Testis (tissue), 3 donors: ENCODE measurements around the gene CATSPERE. TPM values are rescaled to one million over a fixed set of nuclear protein-coding genes. Genes with fewer than 3 reads are reported as not detected.
"Not testable (repeated sequence)": the region's sequence is repeated elsewhere in the genome, so short reads cannot be mapped to it uniquely, and the experiment has no call there.

Experiments used
- DNase-seq: peaks from one replicate; pipeline ENCODE4 v3.0.0-alpha.2; 2019
- H3K27ac ChIP-seq, 2 donors: fragments of 200-600 bp; sonication (generic); one replicate each; pipeline ENCODE4 v1.5.1; 2019
- H3K27me3 ChIP-seq: fragments of 200-600 bp; sonication (generic); one replicate; pipeline ENCODE4 v1.5.1; 2019
- H3K36me3 ChIP-seq: fragments of 200-600 bp; sonication (generic); one replicate; pipeline ENCODE4 v1.5.1; 2017; ENCODE audit warnings: low read depth; ENCODE audit errors: missing control alignments
- H3K4me1 ChIP-seq: fragments of 200-600 bp; sonication (generic); one replicate; pipeline ENCODE4 v1.5.1; 2019
- H3K4me3 ChIP-seq, 2 donors: fragments of 200-600 bp; sonication (generic); one replicate each; pipeline ENCODE4 v1.5.1; 2017 to 2019
- H3K9me3 ChIP-seq: fragments of 200-600 bp; sonication (generic); one replicate; pipeline ENCODE4 v1.5.1; 2017
- POLR2A ChIP-seq: fragments of 450-650 bp; IDR thresholded peaks from one replicate; pipeline ENCODE4 v1.6.1; 2017; ENCODE audit warnings: antibody characterized with exemption, mild to moderate bottlenecking, moderate library complexity
- WGBS, 2 donors: methylation state at CpG; one replicate each; pipeline ENCODE4 v1.1.5; 2018; 5-methylcytosine and 5-hydroxymethylcytosine counted together
- intact Hi-C: fragments of 100-400 bp; cut with DNase I; formaldehyde crosslinking; loops from one replicate; pipeline ENCODE4 v1.15.1; 2023; ENCODE audit warnings: low total_unique reads
- polyA plus RNA-seq: library from polyadenylated mRNA; stranded (reverse); fragments of 350-450 nt; fragmentation: Illumina TruSeq; extraction: RNeasy Lipid Tissue Mini Kit (QIAGEN cat#74804); gene quantifications from one replicate; pipeline ENCODE4 v1.2.3, GENCODE V29; 2014; ENCODE audit warnings: low read depth, low replicate concordance; ENCODE audit not compliant: insufficient read depth
- total RNA-seq, 2 donors: library from RNA; depleted of rRNA; stranded (reverse); fragments of >200 nt; gene quantifications; one replicate each; pipeline ENCODE4 v1.2.3, GENCODE V29; 2016
- TF ChIP-seq, protein P1 (sequence below), 3 experiments: fragments of 450-650 bp in 2 of 3; fragments of 200-600 bp in 1 of 3; sonication (generic) in 1 of 3; IDR thresholded peaks; one replicate each; pipeline ENCODE4 v1.5.1; 2016 to 2019; ENCODE audit warnings: antibody characterized with exemption in 3 of 3, mild to moderate bottlenecking in 2 of 3, moderate library complexity in 1 of 3

CATSPERE gene
- total and polyA plus RNA-seq, 3 donors from 2014 or later, result 10.4 to 46.0 (median 15.7) TPM

DNA sequence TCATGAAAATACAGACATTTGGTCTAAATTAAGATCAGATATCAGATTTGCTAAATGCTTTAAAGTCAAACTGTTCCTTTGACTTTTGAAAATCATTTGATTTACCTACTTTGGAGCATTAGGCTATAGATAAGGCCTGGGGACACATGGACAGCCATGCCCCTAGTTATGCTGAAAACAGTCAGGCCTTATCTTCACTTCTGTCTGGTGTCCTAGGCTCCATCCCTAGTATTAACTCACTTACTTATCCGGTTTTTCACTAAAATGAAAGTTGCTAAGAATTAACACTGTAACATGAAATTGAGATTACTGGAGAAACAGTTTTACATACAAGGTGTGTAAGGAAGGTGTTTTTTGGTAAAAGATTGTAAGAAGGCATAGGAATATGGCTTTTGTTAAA is 4.5 kb upstream of the CATSPERE start:
- no peaks in the 10 kb centered on the region for H3K27me3 ChIP-seq
- WGBS, 2 donors, result 89 to 93% methylated on average over 1 of the region's 1 CpG
- H3K36me3 ChIP-seq, result no peaks in the 10 kb centered on the region
- no peak overlapping the region for H3K27ac ChIP-seq
- no peak for DNase-seq
- TF ChIP-seq POLR2A, result no peak
- TF ChIP-seq, protein P1, sequence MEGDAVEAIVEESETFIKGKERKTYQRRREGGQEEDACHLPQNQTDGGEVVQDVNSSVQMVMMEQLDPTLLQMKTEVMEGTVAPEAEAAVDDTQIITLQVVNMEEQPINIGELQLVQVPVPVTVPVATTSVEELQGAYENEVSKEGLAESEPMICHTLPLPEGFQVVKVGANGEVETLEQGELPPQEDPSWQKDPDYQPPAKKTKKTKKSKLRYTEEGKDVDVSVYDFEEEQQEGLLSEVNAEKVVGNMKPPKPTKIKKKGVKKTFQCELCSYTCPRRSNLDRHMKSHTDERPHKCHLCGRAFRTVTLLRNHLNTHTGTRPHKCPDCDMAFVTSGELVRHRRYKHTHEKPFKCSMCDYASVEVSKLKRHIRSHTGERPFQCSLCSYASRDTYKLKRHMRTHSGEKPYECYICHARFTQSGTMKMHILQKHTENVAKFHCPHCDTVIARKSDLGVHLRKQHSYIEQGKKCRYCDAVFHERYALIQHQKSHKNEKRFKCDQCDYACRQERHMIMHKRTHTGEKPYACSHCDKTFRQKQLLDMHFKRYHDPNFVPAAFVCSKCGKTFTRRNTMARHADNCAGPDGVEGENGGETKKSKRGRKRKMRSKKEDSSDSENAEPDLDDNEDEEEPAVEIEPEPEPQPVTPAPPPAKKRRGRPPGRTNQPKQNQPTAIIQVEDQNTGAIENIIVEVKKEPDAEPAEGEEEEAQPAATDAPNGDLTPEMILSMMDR (IDR thresholded peaks at IDR 0.05), result no peak
- H3K4me1 ChIP-seq, result peaks cover 4% of the 10 kb centered on the region
- H3K4me3 ChIP-seq, result no peak overlapping the region
- intact Hi-C loops, result no loop called here
- H3K9me3 ChIP-seq, result no peaks in the 10 kb centered on the region

DNA sequence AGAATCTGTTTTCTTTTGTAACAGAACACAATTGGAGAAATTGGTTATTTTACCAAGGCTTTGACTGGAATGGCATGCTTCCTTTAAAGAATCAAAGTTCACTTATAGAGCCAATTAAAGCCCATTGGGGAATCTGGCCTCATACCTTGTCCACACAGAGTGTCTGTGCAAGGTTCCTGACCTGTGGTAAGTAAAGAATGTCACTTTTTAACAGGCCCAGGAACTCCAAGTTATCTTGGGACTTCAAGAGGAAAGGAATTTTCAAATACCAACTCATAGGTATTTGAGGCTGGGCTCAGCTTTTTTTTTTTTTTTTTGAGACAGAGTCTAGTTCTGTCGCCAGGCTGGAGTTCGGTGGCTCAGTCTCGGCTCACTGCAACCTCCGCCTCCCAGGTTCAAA is 2.3 kb upstream of the CATSPERE start:
- no peak for DNase-seq
- no peaks in the 10 kb centered on the region for H3K9me3 ChIP-seq
- WGBS, 2 donors, result 89 to 98% methylated on average over 4 of the region's 4 CpGs
- H3K4me3 ChIP-seq, result no peak overlapping the region
- TF ChIP-seq, protein P1 (IDR thresholded peaks at IDR 0.05), result no peak
- no peak for TF ChIP-seq POLR2A
- peaks cover 4% of the 10 kb centered on the region for H3K4me1 ChIP-seq
- no peaks in the 10 kb centered on the region for H3K27me3 ChIP-seq
- no peak overlapping the region for H3K27ac ChIP-seq
- H3K36me3 ChIP-seq, result no peaks in the 10 kb centered on the region
- intact Hi-C loops, result no loop called here

DNA sequence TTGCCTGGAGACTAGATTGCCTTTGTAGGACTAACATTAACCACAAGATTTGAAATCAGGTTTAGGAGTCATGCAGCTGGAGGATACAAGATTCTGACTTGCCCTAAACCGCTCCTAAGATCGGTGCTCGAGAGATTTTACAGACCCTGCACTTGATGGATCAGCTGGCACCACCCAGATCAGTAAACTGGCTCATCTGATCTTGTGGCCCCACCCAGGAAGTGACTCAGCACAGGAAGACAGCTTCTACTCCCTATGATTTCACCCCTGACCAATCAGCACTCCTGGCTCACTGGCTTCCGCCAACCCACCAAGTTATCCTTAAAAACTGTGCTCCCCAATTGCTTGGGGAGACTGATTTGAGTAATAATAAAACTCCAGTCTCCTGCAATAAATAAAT is 876 bp upstream of the CATSPERE start:
- 68 to 81% methylated on average over 3 to 4 of the region's 4 CpGs for WGBS, 2 donors
- peak; percentile 45 for DNase-seq
- intact Hi-C loops, result no loop called here
- Histone ChIP-seq H3K27me3 (no peaks in the 10 kb centered on the region), H3K9me3 (no peaks in the 10 kb centered on the region), H3K4me3 (peak overlapping the region; percentile 62 to 72), H3K36me3 (no peaks in the 10 kb centered on the region), H3K27ac (peak overlapping the region in 1 of 2 donors; percentile 88), H3K4me1 (peaks cover 4% of the 10 kb centered on the region)
- no peak for TF ChIP-seq POLR2A
- TF ChIP-seq, protein P1 (IDR thresholded peaks at IDR 0.05), result no peak

DNA sequence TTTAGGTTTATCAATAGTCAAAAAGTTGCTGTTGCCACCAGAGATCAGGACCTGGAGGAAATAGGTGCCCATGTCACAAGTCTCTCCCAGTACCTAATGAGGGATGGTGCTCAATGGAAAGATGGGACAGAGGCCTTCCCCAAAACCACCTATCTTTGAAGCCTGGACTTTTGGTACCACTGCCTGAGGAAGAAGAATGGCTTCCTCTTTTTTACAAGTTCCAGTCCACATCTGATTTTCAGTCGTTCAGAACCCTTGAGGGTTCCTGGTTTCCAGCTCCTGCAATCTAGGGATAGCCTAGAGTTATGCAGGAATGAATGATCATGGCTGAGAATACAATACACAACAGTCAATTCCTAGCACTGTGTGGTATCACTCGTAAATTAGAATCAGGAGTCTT is 5.7 kb downstream of the CATSPERE start:
- intact Hi-C loops, result no loop called here
- 88 to 91% methylated on average over 2 of the region's 2 CpGs for WGBS, 2 donors
- H3K27ac ChIP-seq, result no peak overlapping the region
- H3K36me3 ChIP-seq, result no peaks in the 10 kb centered on the region
- TF ChIP-seq, protein P1 (IDR thresholded peaks at IDR 0.05), result no peak
- TF ChIP-seq POLR2A, result no peak
- no peaks in the 10 kb centered on the region for H3K4me1 ChIP-seq
- no peak overlapping the region for H3K4me3 ChIP-seq
- no peaks in the 10 kb centered on the region for H3K9me3 ChIP-seq
- no peak for DNase-seq
- H3K27me3 ChIP-seq, result no peaks in the 10 kb centered on the region

DNA sequence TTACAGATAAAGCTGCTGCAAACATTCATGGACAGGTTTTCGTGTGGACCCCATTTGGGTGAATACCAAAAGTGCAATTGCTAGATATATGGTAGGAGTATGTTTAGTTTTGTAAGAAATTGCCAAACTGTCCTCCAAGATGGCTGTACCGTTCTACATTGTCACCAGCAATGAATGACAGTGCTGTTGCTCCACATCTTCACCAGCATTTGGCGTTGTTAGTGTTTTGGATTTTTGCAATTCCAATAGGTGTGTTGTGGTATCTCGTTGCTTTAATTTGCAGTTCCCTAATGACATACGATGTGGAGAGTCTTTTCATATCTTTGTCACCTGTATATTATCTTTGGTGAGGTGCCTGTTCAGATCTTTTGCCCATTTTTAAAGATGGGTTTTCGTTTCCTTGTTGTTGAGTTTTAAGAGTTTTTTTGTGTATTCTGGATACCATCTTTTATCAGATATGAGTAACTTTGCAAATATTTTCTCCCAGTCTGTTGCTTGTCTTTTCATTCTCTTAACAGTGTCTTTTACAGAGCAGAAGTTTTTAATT is 12.1 kb downstream of the CATSPERE start:
- Histone ChIP-seq H3K4me3 (no peak overlapping the region), H3K36me3 (no peaks in the 10 kb centered on the region), H3K27ac (no peak overlapping the region), H3K9me3 (no peaks in the 10 kb centered on the region), H3K4me1 (no peaks in the 10 kb centered on the region), H3K27me3 (no peaks in the 10 kb centered on the region)
- intact Hi-C loops, result no loop called here
- TF ChIP-seq, protein P1 (IDR thresholded peaks at IDR 0.05), result no peak
- TF ChIP-seq POLR2A, result no peak
- DNase-seq, result no peak
- 93 to 94% methylated on average over 6 of the region's 6 CpGs for WGBS, 2 donors

DNA sequence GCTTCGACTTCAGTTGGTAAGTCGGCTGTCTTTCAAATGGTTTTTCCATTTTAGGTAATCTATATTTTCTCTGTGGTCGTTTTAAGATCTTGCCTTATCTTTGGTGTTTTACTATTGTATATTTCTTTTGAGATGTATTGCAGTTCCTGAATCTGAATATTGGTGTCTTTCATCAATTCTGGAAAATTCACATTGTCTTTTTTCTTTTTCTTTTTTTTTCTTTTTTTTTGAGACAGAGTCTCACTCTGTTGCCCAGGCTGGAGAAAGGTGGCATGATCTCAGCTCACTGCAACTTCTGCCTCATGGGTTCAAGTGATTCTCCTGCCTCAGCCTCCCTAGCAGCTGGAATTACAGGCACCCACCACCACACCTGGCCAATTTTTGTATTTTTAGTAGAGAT is 23.9 kb downstream of the CATSPERE start:
- H3K27me3 ChIP-seq, result not testable (repeated sequence)

More for the DNA sequence above, 23.9 kb downstream of the CATSPERE start:
- intact Hi-C loops, DNase-seq, H3K4me3 ChIP-seq, H3K36me3 ChIP-seq, H3K9me3 ChIP-seq, H3K4me1 ChIP-seq, H3K27ac ChIP-seq: not testable (repeated sequence)
- 67 to 76% methylated on average over 3 of the region's 3 CpGs for WGBS, 2 donors
